HUES64 (cell line): ENCODE data around the gene TRPC5OS.

ENCODE experiments used
- H3K27ac ChIP-seq: 2 replicates; pipeline ENCODE4 v1.7.0; 2013; ENCODE audit warnings: low read depth, low read length, inconsistent platforms
- H3K27me3 ChIP-seq: 2 replicates; pipeline ENCODE4 v1.6.1; 2013; ENCODE audit warnings: mild to moderate bottlenecking, low read length; ENCODE audit not compliant: insufficient read depth
- H3K36me3 ChIP-seq: 2 replicates; pipeline ENCODE4 v1.6.1; 2013; ENCODE audit warnings: mild to moderate bottlenecking, low read length; ENCODE audit not compliant: insufficient read depth
- H3K4me1 ChIP-seq: 2 replicates; pipeline ENCODE4 v1.6.1; 2013; ENCODE audit warnings: mild to moderate bottlenecking, low read length, moderate library complexity; ENCODE audit not compliant: insufficient read depth
- H3K4me3 ChIP-seq: 2 replicates; pipeline ENCODE4 v1.5.1; 2013; ENCODE audit warnings: mild to moderate bottlenecking, low read length, moderate library complexity
- H3K9ac ChIP-seq: 2 replicates; pipeline ENCODE4 v1.6.1; 2013; ENCODE audit warnings: mild to moderate bottlenecking, low read depth, low read length
- H3K9me3 ChIP-seq: 2 replicates; pipeline ENCODE4 v1.6.1; 2013; ENCODE audit warnings: low read depth, low read length; ENCODE audit not compliant: insufficient read depth
- WGBS: fragments of 150-250, 120-280 bp; methylation state at CpG from one replicate; pipeline ENCODE4 v1.1.7; 2013; ENCODE audit warnings: missing lambda C conversion rate; 5-methylcytosine and 5-hydroxymethylcytosine counted together

Gene TRPC5OS

DNA sequence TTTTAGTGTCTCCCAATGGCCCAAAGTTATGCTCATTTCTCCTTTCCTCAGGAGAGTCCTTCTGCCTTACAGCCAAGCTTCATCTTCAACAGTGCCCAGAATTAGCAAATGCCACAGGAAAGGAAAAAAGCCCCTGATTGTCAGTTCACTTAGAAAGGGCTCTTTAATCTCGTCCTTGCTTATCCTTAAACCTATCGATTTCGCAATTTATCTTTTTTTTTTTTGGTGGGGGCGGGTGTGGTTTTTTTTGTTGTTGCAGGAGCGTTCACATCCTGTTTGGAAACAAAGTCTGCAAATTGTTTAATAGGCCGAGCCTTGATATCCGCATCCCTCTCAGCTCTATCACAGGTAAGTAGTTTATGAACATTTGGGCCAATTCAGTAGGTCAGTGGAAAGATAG lies 20.2 kb downstream of the TRPC5OS start:
- Histone ChIP-seq H3K27me3 (no peaks in the 10 kb centered on the region), H3K36me3 (no peaks in the 10 kb centered on the region), H3K9ac (no peak overlapping the region), H3K4me1 (no peaks in the 10 kb centered on the region), H3K27ac (no peak overlapping the region), H3K9me3 (no peaks in the 10 kb centered on the region), H3K4me3 (no peak overlapping the region)
- 100% methylated on average over 6 of the region's 7 CpGs for WGBS

DNA sequence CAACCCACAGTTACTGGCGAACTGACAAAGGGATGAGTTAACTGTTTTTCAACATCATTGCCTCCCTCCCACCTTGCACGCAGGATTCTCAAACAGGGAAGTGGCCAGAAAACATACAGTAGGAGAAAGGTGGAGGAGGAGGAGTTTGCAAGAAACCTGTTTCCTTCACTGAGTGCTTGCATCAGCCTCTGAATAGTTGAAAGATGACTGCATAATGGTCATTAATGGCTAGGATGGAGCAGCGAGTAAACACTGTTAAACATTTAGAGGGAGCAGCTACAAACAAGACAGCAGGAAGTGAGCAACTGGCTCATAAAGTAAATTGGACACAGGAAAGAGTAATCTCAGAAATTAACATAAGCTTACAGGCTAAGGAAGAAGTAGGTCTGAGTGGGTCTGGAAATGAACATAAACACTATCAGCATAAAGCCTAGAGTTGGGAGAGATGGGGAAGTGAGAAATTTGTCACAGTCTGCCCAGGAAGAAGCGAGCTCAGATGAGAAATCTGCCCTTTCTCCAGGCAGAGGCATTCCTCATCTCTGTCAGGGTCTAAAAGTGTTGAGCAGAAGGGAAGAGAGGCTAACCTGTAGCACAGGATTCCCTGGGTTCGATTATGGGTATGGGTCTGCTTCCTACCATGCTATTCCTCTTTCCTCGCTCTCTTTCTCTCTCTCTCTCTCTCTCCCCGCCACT lies 38.6 kb downstream of the TRPC5OS start:
- no peaks in the 10 kb centered on the region for H3K36me3 ChIP-seq
- 70% methylated on average over 7 of the region's 7 CpGs for WGBS
- no peaks in the 10 kb centered on the region for H3K9me3 ChIP-seq
- no peak overlapping the region for H3K27ac ChIP-seq
- H3K9ac ChIP-seq: no peak overlapping the region
- peaks cover 13% of the 10 kb centered on the region for H3K4me1 ChIP-seq
- H3K27me3 ChIP-seq: no peaks in the 10 kb centered on the region
- no peak overlapping the region for H3K4me3 ChIP-seq

DNA sequence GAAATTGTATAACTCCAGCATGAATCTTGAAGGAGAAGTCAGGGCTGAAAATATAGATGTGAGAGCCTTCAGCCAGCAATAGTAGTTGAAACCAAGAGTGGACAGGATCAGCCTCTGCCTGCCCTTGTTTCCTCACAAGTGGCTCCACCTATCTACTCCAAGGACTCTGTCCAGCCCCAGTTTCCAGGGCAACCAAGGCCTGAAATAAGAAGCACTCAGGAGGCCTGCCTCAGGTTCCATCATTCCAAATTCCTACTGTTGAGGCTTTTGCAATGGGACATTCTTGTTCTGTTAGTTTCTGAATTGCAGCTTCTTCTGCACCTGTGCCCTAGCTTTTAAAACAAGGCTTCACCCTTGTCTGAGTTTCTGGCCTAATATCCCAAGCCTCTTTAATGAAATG lies 41.6 kb downstream of the TRPC5OS start:
- Histone ChIP-seq H3K27ac (no peak overlapping the region), H3K36me3 (no peaks in the 10 kb centered on the region), H3K4me3 (no peak overlapping the region), H3K27me3 (no peaks in the 10 kb centered on the region), H3K4me1 (peaks cover 13% of the 10 kb centered on the region), H3K9me3 (no peaks in the 10 kb centered on the region), H3K9ac (no peak overlapping the region)

DNA sequence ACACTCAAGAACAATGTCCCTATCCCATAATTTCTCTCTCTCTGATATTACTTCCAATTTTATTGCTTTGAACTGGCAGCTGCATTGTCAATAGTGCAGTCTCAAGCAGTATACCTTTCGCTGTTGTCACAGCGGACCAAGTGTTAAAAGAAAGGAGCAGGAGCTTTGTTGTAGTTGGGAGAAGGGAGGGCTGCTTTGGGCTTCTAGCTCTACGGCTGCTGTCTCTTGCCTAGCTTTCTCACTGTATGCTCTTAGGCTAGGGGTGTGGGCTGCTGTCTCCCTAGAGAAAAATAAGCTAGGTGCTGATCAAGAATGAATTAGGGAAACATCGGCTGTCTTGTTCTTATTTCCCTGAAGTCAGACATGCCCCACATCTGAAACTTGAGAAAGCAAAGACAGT lies 52.5 kb downstream of the TRPC5OS start:
- Histone ChIP-seq H3K36me3 (no peaks in the 10 kb centered on the region), H3K27me3 (no peaks in the 10 kb centered on the region), H3K4me1 (no peaks in the 10 kb centered on the region), H3K9me3 (no peaks in the 10 kb centered on the region), H3K27ac (no peak overlapping the region), H3K4me3 (no peak overlapping the region), H3K9ac (no peak overlapping the region)
- WGBS: 84% methylated on average over 4 of the region's 4 CpGs
